Tongue (tissue), 3 donors: Measurements from ENCODE around the gene PRAMEF5. TPM values are rescaled to one million over a fixed set of nuclear protein-coding genes. Genes with fewer than 3 reads are reported as not detected.
"Not testable (repeated sequence)": the region's sequence is repeated elsewhere in the genome, so short reads cannot be mapped to it uniquely, and the experiment has no call there.

Source experiments
- DNase-seq: peaks from one replicate; pipeline ENCODE4 v3.0.0-alpha.2; 2015
- small RNA-seq: library from RNA; depleted of rRNA; stranded (forward); fragments of <200 nt; gene quantifications from one replicate; pipeline ENCODE3, GENCODE V24; 2014; ENCODE audit warnings: low replicate concordance
- total RNA-seq: library from RNA; depleted of rRNA; stranded (reverse); fragments of >200 nt; gene quantifications from one replicate; pipeline ENCODE4 v1.2.3, GENCODE V29; 2014

Gene PRAMEF5
- total RNA-seq, 1 donor from 2014 or later: not detected

- not testable (repeated sequence) for DNase-seq
These were observed 23.0 kb downstream of the PRAMEF5 start for GRCh38 chr1:13277016-13277415.

- DNase-seq: not testable (repeated sequence)
These were observed 25.6 kb downstream of the PRAMEF5 start for GRCh38 chr1:13279617-13280016.

- not testable (repeated sequence) for DNase-seq
These were observed 31.0 kb downstream of the PRAMEF5 start, which contains the start of gene PRAMEF8 for GRCh38 chr1:13285037-13285436. Gene PRAMEF8 (minus strand): TSS chr1:13285137. CDS start chr1:13284091, 1,046 bp downstream.

GRCh38 chr1:13289030-13289429 lies 35.0 kb downstream of the PRAMEF5 start:
- not testable (repeated sequence) for DNase-seq

GRCh38 chr1:13297216-13297931 lies 43.4 kb downstream of the PRAMEF5 start:
- not testable (repeated sequence) for DNase-seq

- DNase-seq: not testable (repeated sequence)
These were observed 44.7 kb downstream of the PRAMEF5 start for GRCh38 chr1:13298699-13299098.

- not testable (repeated sequence) for DNase-seq
These were observed 48.2 kb downstream of the PRAMEF5 start for GRCh38 chr1:13302197-13302596.

GRCh38 chr1:13303239-13303638 lies 49.2 kb downstream of the PRAMEF5 start, which contains the start of gene PRAMEF33:
Gene PRAMEF33 (plus strand): TSS chr1:13303539. CDS start chr1:13305955, 2,416 bp downstream.
- DNase-seq: not testable (repeated sequence)

Small RNAs within 50 kb of the gene (small RNA-seq; reads per million reads assigned to genes)
- gene RNU6-771P: not detected

Other genes with a start within 250 kb of the PRAMEF5 start
- not detected for gene PRAMEF27, start 197.6 kb upstream of the PRAMEF5 start, total RNA-seq
- gene HNRNPCL3, start 193.4 kb upstream of the PRAMEF5 start, total RNA-seq: not detected
- not detected for gene PRAMEF25, start 183.4 kb upstream of the PRAMEF5 start, total RNA-seq
- not detected for gene HNRNPCL2, start 137.3 kb upstream of the PRAMEF5 start, total RNA-seq
- not detected for gene PRAMEF26, start 98.2 kb upstream of the PRAMEF5 start, total RNA-seq
- not detected for gene HNRNPCL4, start 88.6 kb upstream of the PRAMEF5 start, total RNA-seq
- not detected for gene PRAMEF9, start 82.3 kb upstream of the PRAMEF5 start, total RNA-seq
- not detected for gene PRAMEF13, start 52.8 kb upstream of the PRAMEF5 start, total RNA-seq
- not detected for gene PRAMEF18, start 28.0 kb upstream of the PRAMEF5 start, total RNA-seq
- not detected for gene PRAMEF8, start 30.9 kb downstream of the PRAMEF5 start, total RNA-seq
- gene PRAMEF33, start 49.3 kb downstream of the PRAMEF5 start, total RNA-seq: not detected
- gene PRAMEF15, start 61.4 kb downstream of the PRAMEF5 start, total RNA-seq: not detected
- gene PRAMEF14, start 92.9 kb downstream of the PRAMEF5 start, total RNA-seq: not detected
- gene PRAMEF19, start 117.7 kb downstream of the PRAMEF5 start, total RNA-seq: not detected
- gene PRAMEF17, start 135.4 kb downstream of the PRAMEF5 start, total RNA-seq: not detected
- gene PRAMEF20, start 156.3 kb downstream of the PRAMEF5 start, total RNA-seq: not detected